GM19035 (cell line): ENCODE data around the gene PLCXD3.
"Not testable (repeated sequence)": the region's sequence is repeated elsewhere in the genome, so short reads cannot be mapped to it uniquely, and the experiment has no call there.

ENCODE experiments used
- ATAC-seq: cut with Tn5 transposase; IDR thresholded peaks from one replicate; pipeline ENCODE4 v1.9.1; 2021; ENCODE audit not compliant: unreplicated experiment

The PLCXD3 gene

DNA sequence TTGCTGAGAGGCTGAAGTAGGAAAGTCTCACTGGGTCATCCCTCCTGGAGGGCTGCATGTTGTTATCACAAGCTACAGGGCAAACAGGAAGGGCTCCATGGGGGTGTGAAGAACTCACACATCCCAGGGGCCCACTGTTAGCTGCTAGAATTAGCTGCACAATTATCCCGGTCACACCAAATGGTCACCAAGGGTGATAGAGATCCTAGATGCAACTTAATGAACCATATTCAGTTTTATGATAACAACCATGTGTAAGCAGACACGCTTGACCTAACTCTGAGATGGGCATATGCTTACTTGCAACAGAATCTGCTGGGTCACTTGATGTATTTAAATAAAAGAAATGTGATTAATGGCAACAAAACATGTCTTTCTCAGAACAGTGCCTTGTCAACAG lies 153.6 kb downstream of the PLCXD3 start:
- no peak for ATAC-seq

- ATAC-seq: no peak
Measured at GRCh38 chr5:41349846-41350245, 160.6 kb downstream of the PLCXD3 start.

DNA sequence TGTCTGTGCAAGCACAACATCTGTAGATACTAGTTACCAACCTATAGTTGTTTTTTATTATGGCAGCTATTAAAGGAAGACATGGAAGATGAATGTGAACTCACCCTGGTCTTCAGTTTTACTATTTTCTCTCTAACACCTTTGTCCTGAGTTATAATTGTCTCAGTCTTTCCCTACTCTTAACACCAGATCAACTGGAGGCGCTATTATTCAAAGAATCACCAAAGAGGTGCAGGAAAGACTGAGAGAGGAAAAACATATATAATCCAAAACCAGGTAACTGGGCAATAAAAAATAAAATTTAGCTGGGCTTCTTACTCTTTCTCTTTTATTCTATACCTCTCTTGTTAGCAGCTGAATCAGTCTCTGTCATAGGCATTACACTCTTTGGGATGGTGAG lies 162.8 kb downstream of the PLCXD3 start:
- ATAC-seq: no peak

- no peak for ATAC-seq
Measured at GRCh38 chr5:41346609-41347008, 163.8 kb downstream of the PLCXD3 start.

DNA sequence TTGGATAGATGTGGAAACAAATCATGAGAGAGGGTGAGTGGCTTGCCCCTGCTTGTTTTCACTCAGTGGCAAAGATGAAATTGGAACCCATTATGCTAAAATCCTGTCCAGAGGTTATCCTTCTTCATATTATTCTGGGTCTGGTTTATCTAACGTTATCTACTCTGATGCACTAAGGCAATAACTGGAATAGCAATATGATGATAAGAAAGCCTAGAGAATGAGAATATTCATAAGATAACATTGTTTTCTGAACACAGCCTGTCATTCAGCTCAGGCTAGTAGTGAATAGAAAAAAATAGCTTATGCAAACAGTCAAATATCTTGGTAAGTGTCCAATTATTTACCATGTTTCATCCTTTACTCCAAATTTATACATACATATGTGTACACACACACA lies 165.1 kb downstream of the PLCXD3 start:
- ATAC-seq: no peak

GRCh38 chr5:41339339-41339738 lies 171.1 kb downstream of the PLCXD3 start:
- ATAC-seq: no peak

GRCh38 chr5:41338136-41338675 lies 172.2 kb downstream of the PLCXD3 start:
- ATAC-seq: no peak

- ATAC-seq: no peak
Measured at GRCh38 chr5:41337724-41338123, 172.7 kb downstream of the PLCXD3 start.

GRCh38 chr5:41337216-41337615 lies 173.2 kb downstream of the PLCXD3 start:
- ATAC-seq: no peak

DNA sequence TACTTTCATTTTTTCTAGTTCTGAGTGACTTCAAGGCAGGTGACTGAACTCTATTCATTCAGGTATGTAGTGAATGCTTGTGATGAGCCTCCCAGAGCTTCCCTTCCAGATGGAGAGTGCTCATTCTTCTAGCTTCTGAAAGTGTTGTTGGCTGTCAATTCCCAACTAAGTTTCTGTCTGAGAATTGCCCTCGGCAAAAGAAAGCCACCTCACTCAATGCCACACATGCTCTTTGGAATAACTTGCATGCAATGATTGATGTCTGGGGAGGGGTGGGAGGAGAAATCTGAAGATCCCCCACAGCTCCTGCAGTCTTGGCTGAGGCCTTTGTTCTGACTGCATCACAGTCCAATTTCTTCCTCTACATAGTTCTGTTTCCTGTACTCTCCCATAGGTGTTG lies 173.9 kb downstream of the PLCXD3 start:
- ATAC-seq: no peak

GRCh38 chr5:41335596-41336181 lies 174.7 kb downstream of the PLCXD3 start:
- no peak for ATAC-seq

GRCh38 chr5:41334758-41335157 lies 175.6 kb downstream of the PLCXD3 start:
- ATAC-seq: no peak

- ATAC-seq: no peak
Measured at GRCh38 chr5:41334221-41334620, 176.2 kb downstream of the PLCXD3 start.

GRCh38 chr5:41325074-41325473 lies 185.3 kb downstream of the PLCXD3 start:
- no peak for ATAC-seq

GRCh38 chr5:41322826-41323225 lies 187.6 kb downstream of the PLCXD3 start:
- not testable (repeated sequence) for ATAC-seq

DNA sequence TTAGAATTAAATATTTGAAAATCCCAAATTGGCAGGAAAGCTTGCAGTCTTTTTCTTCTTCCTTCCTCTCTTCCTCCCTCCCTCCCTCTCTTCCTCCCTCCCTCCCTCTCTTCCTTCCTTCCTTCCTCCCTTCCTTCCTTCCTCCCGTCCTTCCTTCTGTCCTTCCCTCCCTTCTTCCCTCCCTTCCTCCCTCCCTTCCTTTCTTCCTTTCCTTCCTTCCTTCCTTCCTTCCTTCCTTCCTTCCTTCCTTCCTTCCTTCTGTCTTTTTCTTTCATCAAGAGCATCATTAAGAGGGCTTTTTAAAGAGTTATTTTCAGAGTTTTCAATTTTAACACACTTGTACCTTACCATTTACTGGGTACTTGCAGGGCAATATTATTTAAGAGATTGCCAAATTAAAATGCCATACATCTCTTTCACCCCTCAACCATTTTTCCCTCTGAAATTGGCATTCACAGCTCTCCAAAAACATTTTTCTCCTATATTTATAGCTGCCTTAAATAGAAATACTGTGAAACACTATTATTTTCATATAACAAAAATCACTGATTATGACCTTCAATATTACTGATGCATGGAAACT lies 197.8 kb downstream of the PLCXD3 start:
- ATAC-seq: no peak

- no peak for ATAC-seq
Measured at GRCh38 chr5:41312066-41312465, 198.3 kb downstream of the PLCXD3 start.

DNA sequence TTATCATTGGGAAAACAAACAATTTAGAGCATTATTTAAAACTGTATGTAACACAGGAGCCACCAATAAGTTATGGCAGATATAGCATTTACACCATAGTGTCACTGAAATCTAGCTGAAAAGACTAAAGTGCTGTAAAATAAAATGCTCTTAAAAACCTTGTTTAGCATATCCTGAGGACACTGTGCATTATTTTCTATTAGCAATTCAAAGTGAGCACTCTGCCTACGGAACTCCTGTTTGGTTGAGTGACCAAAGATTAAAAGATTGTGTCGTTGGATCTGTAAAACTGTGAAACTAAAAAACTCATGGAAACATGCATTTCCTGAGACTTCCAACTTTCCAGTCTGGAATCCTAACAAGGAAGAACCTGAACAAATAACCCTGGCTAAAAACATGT lies 201.1 kb downstream of the PLCXD3 start:
- ATAC-seq: no peak

GRCh38 chr5:41306005-41306404 lies 204.4 kb downstream of the PLCXD3 start:
- ATAC-seq: no peak

GRCh38 chr5:41305056-41305455 lies 205.3 kb downstream of the PLCXD3 start:
- ATAC-seq: no peak

- ATAC-seq: no peak
Measured at GRCh38 chr5:41296066-41296465, 214.3 kb downstream of the PLCXD3 start.

- no peak for ATAC-seq
Measured at GRCh38 chr5:41291323-41291722, 219.1 kb downstream of the PLCXD3 start.

GRCh38 chr5:41290810-41291209 lies 219.6 kb downstream of the PLCXD3 start:
- no peak for ATAC-seq
